Anterior cingulate cortex (tissue), 58 donors: ENCODE results near the gene ZDHHC1.
A peak's percentile ranks its signal among the peaks of the same experiment; 100 is the strongest.
"Not testable (repeated sequence)": the region's sequence is repeated elsewhere in the genome, so short reads cannot be mapped to it uniquely, and the experiment has no call there.

Source experiments
- DNase-seq, 58 donors: peaks; one replicate each; lab custom pipeline; 2025; lab: John Stamatoyannopoulos, UW

ZDHHC1 gene

DNA sequence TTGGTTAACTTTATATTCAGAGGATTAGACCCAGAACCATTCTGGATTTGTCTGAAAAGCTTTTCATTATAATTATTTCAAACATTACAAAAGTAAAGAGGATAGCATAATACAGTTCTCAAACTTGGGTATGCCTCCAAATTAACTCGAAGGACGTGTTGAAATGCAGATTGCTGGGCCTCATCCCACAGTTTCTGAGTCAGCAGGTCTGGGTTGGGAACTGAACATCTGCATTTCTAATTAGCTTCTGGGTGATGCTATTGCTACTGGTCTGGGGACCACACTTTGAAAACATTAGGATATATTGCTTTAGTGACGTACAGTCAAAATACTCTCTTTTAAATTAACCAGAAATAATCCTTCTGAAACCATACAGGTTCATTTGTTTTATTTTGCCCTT lies 33.0 kb downstream of the ZDHHC1 start:
- DNase-seq, result no peak

GRCh38 chr16:67378642-67379041 lies 37.6 kb downstream of the ZDHHC1 start:
- no peak for DNase-seq

- not testable (repeated sequence) for DNase-seq
These were observed 40.3 kb downstream of the ZDHHC1 start for GRCh38 chr16:67376012-67376411.

DNA sequence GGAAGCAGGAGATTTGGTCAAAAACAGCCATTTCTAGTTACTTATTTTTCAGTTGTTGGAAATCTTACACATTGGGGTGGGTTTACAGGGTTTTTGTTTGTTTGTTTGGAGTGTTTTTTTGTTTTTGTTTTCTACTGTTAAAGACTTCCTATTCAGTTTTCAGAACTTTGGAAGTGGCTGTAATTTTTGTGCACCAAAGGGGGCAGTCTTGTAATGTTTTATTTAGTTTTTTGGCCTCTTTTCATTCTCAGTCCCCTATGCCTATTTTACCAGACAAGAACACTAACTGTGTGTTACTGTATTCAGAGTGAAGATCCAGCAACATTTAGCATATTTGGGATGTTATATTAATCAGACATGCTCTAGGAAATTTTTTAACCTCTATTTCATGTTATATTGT lies 43.6 kb downstream of the ZDHHC1 start:
- DNase-seq, result peak in 2 of 58 donors; percentile 15 to 56

DNA sequence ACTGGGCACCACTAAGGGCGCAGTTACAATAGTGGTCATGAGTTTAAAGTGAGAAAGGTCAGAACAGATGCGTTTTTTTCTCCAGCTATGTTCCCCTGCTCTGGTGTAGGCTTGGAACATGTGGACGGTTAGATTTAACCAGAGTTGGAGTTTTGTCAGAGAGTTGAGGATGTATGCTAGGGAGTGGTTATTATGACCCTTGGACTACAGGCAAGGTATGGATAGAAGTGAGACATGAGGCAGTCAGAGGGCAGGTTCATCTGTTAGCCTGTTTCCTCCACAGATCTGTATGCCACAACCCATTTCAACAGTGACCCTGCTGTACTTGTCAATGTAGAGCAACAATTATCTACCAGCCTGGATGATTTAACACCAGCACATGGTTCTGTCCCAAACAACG lies 45.6 kb downstream of the ZDHHC1 start:
- DNase-seq, result no peak

- no peak for DNase-seq
These were observed 51.6 kb downstream of the ZDHHC1 start for GRCh38 chr16:67364600-67365235.

GRCh38 chr16:67361038-67361437 lies 55.2 kb downstream of the ZDHHC1 start:
- DNase-seq, result no peak

- not testable (repeated sequence) for DNase-seq
These were observed 56.6 kb downstream of the ZDHHC1 start for GRCh38 chr16:67359540-67360269.

DNA sequence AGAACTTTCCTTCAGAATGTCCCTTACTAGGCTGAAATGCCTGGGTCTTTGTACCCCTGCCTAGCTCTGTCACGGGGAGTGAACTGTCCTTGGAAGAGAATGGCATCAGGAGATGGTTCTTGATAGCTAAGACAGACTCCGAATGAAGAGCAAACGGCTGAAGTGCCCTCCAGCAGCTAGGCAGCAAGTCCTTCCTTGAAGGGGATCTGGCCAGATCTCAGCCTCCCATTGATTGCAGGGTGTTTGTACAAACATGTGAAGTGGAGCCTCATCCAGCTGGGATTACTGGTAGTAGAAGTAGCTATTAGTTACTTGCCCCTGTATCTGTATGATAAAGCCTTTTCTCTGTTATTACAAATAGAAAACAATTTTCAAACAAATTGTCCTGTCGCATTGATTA lies 58.7 kb downstream of the ZDHHC1 start:
- DNase-seq, result no peak

DNA sequence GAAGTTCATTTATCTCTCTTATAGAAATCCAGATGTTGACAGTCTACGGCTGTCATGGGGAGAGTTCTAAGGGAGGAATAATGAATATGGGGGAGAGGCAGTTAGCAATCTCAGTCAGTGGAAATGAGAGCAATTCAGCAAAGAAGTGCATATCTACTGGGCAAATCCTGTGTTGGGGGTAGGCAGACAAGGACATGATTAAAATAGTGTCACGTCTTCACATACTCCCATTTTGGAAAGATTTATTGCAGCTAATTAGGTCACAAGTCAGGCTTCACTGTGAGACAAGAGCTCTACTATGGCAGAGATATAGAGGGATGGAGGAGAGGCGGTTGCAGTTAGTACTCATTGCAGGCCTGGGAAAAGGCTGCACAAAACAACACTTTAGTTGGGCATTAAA lies 59.9 kb downstream of the ZDHHC1 start:
- no peak for DNase-seq

GRCh38 chr16:67352463-67352862 lies 63.8 kb downstream of the ZDHHC1 start:
- not testable (repeated sequence) for DNase-seq

DNA sequence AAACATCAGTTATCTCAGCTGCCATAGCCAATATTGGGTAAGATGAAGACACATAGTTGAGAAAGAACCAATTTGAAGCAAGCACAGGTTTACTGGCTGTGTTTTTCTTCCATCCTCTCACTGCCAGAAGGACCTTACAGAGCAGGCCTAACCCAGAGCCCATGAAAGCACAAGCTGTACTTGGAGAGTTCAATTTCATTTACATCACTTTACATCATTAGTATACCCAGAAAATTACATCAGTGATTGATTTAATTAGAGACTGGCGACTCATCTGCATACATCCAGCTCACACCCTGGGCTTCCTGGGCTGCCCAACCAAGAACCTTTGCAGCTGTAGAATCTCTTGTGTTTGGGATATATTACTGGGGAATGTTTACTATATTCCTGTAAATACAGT lies 66.0 kb downstream of the ZDHHC1 start:
- DNase-seq, result no peak

DNA sequence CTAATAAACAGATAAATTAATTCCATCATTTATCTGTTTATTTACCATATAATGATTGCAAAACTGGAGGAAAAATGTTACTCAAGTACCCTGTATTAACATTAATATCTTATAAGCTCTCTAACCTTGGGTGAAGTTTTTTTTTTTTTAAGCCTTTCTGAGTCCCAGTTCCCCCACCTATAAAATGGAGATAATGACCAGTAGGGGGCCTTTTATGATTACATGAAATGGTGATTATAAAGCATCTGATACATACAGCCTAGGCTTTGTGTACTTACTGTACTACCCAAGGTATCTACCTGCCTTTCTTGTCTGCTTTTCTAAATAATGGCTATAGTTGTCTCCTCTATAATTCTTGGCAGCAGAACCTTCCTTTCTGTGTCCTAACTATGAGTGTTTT lies 67.1 kb downstream of the ZDHHC1 start:
- no peak for DNase-seq

GRCh38 chr16:67346341-67346740 lies 69.9 kb downstream of the ZDHHC1 start:
- DNase-seq, result no peak

DNA sequence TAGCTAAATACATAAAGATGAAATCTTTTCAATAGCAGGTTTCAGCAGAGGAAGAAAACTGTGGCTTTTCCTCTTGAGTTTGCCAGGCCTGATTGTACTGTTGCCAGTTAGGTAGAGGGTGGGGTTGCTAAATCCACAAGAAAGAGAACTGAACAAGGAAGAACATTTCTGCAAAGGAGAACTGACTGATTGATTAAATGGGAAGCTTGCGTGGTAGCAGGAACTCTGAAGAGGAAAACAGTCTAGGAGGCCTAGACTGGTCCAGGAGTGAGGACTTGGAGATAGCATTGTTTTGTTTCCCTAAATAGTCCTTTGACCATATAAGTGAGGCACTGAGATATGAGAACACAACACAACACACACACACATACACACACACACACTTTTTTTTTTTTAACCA lies 70.9 kb downstream of the ZDHHC1 start:
- no peak for DNase-seq
